Measurements from ENCODE around the gene NEU1. TPM values are rescaled to one million over a fixed set of nuclear protein-coding genes. Genes with fewer than 3 reads are reported as not detected.
"Not testable (repeated sequence)": the region's sequence is repeated elsewhere in the genome, so short reads cannot be mapped to it uniquely, and the experiment has no call there.

NEU1 gene
- total RNA-seq, 1 experiment from 2014 or later = 15.1 TPM

- POLR2A ChIA-PET = no interaction called here
- Histone ChIP-seq H3K36me3 (ENCODE audit: control insufficient read depth in 1 of 2, insufficient read depth in 2 of 2, low read length in 2 of 2) (no peaks in the 10 kb centered on the region), H3K79me2 (ENCODE audit: insufficient read depth, low read length) (no peaks in the 10 kb centered on the region), H3K9me3 (ENCODE audit: control insufficient read depth in 1 of 2, insufficient read depth in 1 of 2, low read depth in 1 of 2, low read length in 2 of 2) (no peaks in the 10 kb centered on the region; a peak in 1 of 4 replicates), H3K9ac (ENCODE audit: low read length) (peak overlapping the region; percentile 37), H3K4me3 (replicated peaks in 1 of 2; ENCODE audit: low read depth in 1 of 2, low read length in 2 of 2) (no peak overlapping the region), H3K4me1 (ENCODE audit: control insufficient read depth in 1 of 2, insufficient read depth in 2 of 2, low read length in 2 of 2) (peaks cover 42 to 69% of the 10 kb centered on the region in 2 experiments), H3K27ac (ENCODE audit: low read depth, low read length) (peak overlapping the region; percentile 72), H3K4me2 (ENCODE audit: low read length) (peak overlapping the region; percentile 65), H4K20me1 (ENCODE audit: insufficient read depth) (no peaks in the 10 kb centered on the region), H3K27me3 (ENCODE audit: insufficient read depth, low read length) (no peaks in the 10 kb centered on the region), H3K9me2 (ENCODE audit: insufficient read depth) (no peaks in the 10 kb centered on the region), H2AFZ (ENCODE audit: low read depth, low read length, poor library complexity, severe bottlenecking) (no peak overlapping the region)
- DNase-seq (ENCODE audit: low read depth, low spot score) = no peak
- intact Hi-C loops (cut with micrococcal nuclease) = no loop called here
- TF ChIP-seq MAX (IDR thresholded peaks at IDR 0.05) = no peak
- RAD21 ChIA-PET (ENCODE audit: low non-redundant PET in 1 of 2, low total read pairs in 2 of 2, uncharacterized antibody in 2 of 2, unreplicated experiment in 2 of 2) = no interaction called here
- BruUV-seq (replicated peaks) = no TSS peak
- CTCF ChIA-PET = no interaction called here
- ATAC-seq = no peak
Measured at GRCh38 chr6:31911826-31912585, 49.4 kb upstream of the NEU1 start.

GRCh38 chr6:31909298-31909697, 46.7 kb upstream of the NEU1 start:
- CTCF ChIA-PET = interaction anchor here (0.9 kb wide), 1 partner anchor 44 kb away, joined by 3 read pairs; no protein-coding TSS in a partner anchor
- H3K79me2 ChIP-seq (ENCODE audit: insufficient read depth, low read length); H3K27me3 ChIP-seq (ENCODE audit: insufficient read depth, low read length); H3K9me3 ChIP-seq (ENCODE audit: control insufficient read depth in 1 of 2, insufficient read depth in 1 of 2, low read depth in 1 of 2, low read length in 2 of 2); H2AFZ ChIP-seq (ENCODE audit: low read depth, low read length, poor library complexity, severe bottlenecking); BruUV-seq (replicated peaks); H3K27ac ChIP-seq (ENCODE audit: low read depth, low read length); H4K20me1 ChIP-seq (ENCODE audit: insufficient read depth); intact Hi-C loops (cut with micrococcal nuclease); H3K36me3 ChIP-seq (ENCODE audit: control insufficient read depth in 1 of 2, insufficient read depth in 2 of 2, low read length in 2 of 2); ATAC-seq; H3K9me2 ChIP-seq (ENCODE audit: insufficient read depth); H3K4me3 ChIP-seq (replicated peaks in 1 of 2; ENCODE audit: low read depth in 1 of 2, low read length in 2 of 2); DNase-seq (ENCODE audit: low read depth, low spot score): not testable (repeated sequence)
- Histone ChIP-seq H3K4me1 (ENCODE audit: control insufficient read depth in 1 of 2, insufficient read depth in 2 of 2, low read length in 2 of 2) (peaks cover 42 to 68% of the 10 kb centered on the region in 2 experiments), H3K4me2 (ENCODE audit: low read length) (peak overlapping the region; percentile 65), H3K9ac (ENCODE audit: low read length) (peak overlapping the region; percentile 14; the same call in 1 of the 2 replicates)
- RAD21 ChIA-PET (ENCODE audit: low non-redundant PET in 1 of 2, low total read pairs in 2 of 2, uncharacterized antibody in 2 of 2, unreplicated experiment in 2 of 2) = interaction anchor here in 1 of 2 experiments (0.5 to 0.7 kb wide), 2 partner anchors 11 to 162 kb away, joined by 3 to 4 read pairs; no protein-coding TSS in a partner anchor
- POLR2A ChIA-PET = interaction anchor here (0.8 kb wide), 1 partner anchor 1062 kb away, joined by 3 read pairs; no protein-coding TSS in a partner anchor

All from HCT116 (cell line).